K562 (cell line): ENCODE measurements around the gene TRIO. TPM values are rescaled to one million over a fixed set of nuclear protein-coding genes. Genes with fewer than 3 reads are reported as not detected.

Source experiments
- ATAC-seq: fragments of 200-7000 bp; cut with Tn5 transposase; 3 replicates; pipeline ENCODE4 v1.9.1; 2020; ENCODE audit warnings: moderate library complexity
- BruUV-seq: library from RNA; stranded (reverse); fragments of 400-500 nt; replicated peaks from 2 replicates; lab custom pipeline; 2021; lab: Mats Ljungman, UMichigan
- CTCF ChIA-PET: fragments of 300-600 bp; formaldehyde crosslinking; extraction: SDS; loops from one replicate; lab custom pipeline; 2021; ENCODE audit warnings: low intra/inter-chr PET ratio; lab: Yijun Ruan, JAX
- POLR2A ChIA-PET: fragments of 300-600, 350-650 bp; sonication (Branson Sonifier 250); formaldehyde crosslinking; extraction: SDS; loops from one replicate; lab custom pipeline; 2021; ENCODE audit warnings: antibody characterized with exemption, inconsistent platforms; lab: Yijun Ruan, JAX
- DNase-seq, 4 experiments: peaks; one replicate each; pipeline versions ENCODE4 v3.0.0 to v3.0.0-alpha.2; 2011 to 2018; ENCODE audit warnings: low spot score in 3 of 4, mixed read lengths in 3 of 4; ENCODE audit errors: extremely low read depth in 1 of 4
- FAIRE-seq: peaks from 2 replicates; lab custom pipeline; 2011; peaks lifted over from hg19 to GRCh38; lab: Jason Lieb, UNC
- H2AFZ ChIP-seq: 2 replicates; pipeline ENCODE4 v1.6.0; 2011; ENCODE audit warnings: low read depth, low read length, control low read depth, inconsistent platforms
- H3K27ac ChIP-seq: fragments of 200-600 bp; 3 replicates; pipeline ENCODE4 v1.8.0; 2011; ENCODE audit warnings: low read depth, mild to moderate bottlenecking, control low read depth, inconsistent platforms, low read length, moderate library complexity, mixed read lengths; ENCODE audit errors: extremely low read depth
- H3K27me3 ChIP-seq, 2 experiments: fragments of 300-600 bp in 1 of 2; 2 replicates in 1 of 2; 3 replicates in 1 of 2; pipeline versions ENCODE4 v1.6.0 to v1.8.0; 2011; ENCODE audit warnings: inconsistent platforms in 2 of 2, low read length in 2 of 2, mild to moderate bottlenecking in 1 of 2, mixed read lengths in 1 of 2, moderate library complexity in 1 of 2; ENCODE audit not compliant: control insufficient read depth in 2 of 2, insufficient read depth in 2 of 2
- H3K36me3 ChIP-seq: fragments of 300-600 bp; 3 replicates; pipeline ENCODE4 v1.8.0; 2011; ENCODE audit warnings: mild to moderate bottlenecking, low read length, inconsistent platforms; ENCODE audit not compliant: control insufficient read depth, insufficient read depth
- H3K4me1 ChIP-seq, 2 experiments: fragments of 200-600 bp in 1 of 2; replicated peaks in 1 of 2; 2 replicates in 1 of 2; 3 replicates in 1 of 2; pipeline versions ENCODE4 v1.5.1 to v1.8.0; 2011; ENCODE audit warnings: inconsistent platforms in 2 of 2, low read length in 2 of 2, mild to moderate bottlenecking in 1 of 2, mixed read lengths in 1 of 2, moderate library complexity in 1 of 2; ENCODE audit not compliant: control insufficient read depth in 2 of 2, insufficient read depth in 2 of 2
- H3K4me2 ChIP-seq: 2 replicates; pipeline ENCODE4 v1.6.1; 2011; ENCODE audit warnings: low read length, control low read depth, inconsistent platforms, mixed read lengths; ENCODE audit not compliant: insufficient read depth
- H3K4me3 ChIP-seq: fragments of 200-600 bp; sonication (generic), shearing (Covaris generic); 2 replicates; pipeline ENCODE4 v1.5.1; 2016; ENCODE audit warnings: control low read depth, inconsistent platforms
- H3K79me2 ChIP-seq: fragments of 200-600 bp; 3 replicates; pipeline ENCODE4 v1.8.0; 2011; ENCODE audit warnings: low read length, inconsistent platforms; ENCODE audit not compliant: control insufficient read depth, insufficient read depth
- H3K9ac ChIP-seq, 2 experiments: 2 replicates each; pipeline versions ENCODE4 v1.6.0 to v1.6.1; 2011; ENCODE audit warnings: low read depth in 2 of 2, low read length in 2 of 2, control low read depth in 1 of 2, inconsistent platforms in 1 of 2, mild to moderate bottlenecking in 1 of 2, mixed read lengths in 1 of 2; ENCODE audit not compliant: insufficient read depth in 1 of 2
- H3K9me1 ChIP-seq: one replicate; pipeline ENCODE4 v1.6.0; 2011; ENCODE audit warnings: inconsistent platforms, mild to moderate bottlenecking, low read length, moderate library complexity; ENCODE audit not compliant: control insufficient read depth, insufficient read depth
- H3K9me3 ChIP-seq: replicated peaks from 2 replicates; pipeline ENCODE4 v1.5.1; 2011; ENCODE audit warnings: low read depth, low read length, inconsistent platforms; ENCODE audit not compliant: control insufficient read depth, insufficient read depth
- H4K20me1 ChIP-seq: replicated peaks from 2 replicates; pipeline ENCODE4 v1.6.1; 2011; ENCODE audit warnings: low read length, inconsistent platforms, mixed read lengths; ENCODE audit not compliant: control insufficient read depth, insufficient read depth
- BCL6 ChIP-seq: fragments of 250-450 bp; sonication (Bioruptor Pico); IDR thresholded peaks from 2 replicates; pipeline ENCODE4 v1.4.0; 2020
- FOXK2 ChIP-seq, 2 experiments: fragments of 450-650 bp; IDR thresholded peaks in 1 of 2; conservative IDR thresholded peaks in 1 of 2; 2 replicates each; pipeline ENCODE4 v1.6.1; 2016; ENCODE audit warnings: low read depth in 2 of 2, mild to moderate bottlenecking in 1 of 2
- ILF3 ChIP-seq: fragments of 450-650 bp; IDR thresholded peaks from 2 replicates; pipeline ENCODE4 v1.6.1; 2018; ENCODE audit warnings: antibody characterized with exemption, mild to moderate bottlenecking, moderate library complexity, borderline replicate concordance
- MIER1 ChIP-seq: fragments of 450-650 bp; IDR thresholded peaks from 2 replicates; pipeline ENCODE4 v1.6.1; 2016; ENCODE audit warnings: antibody characterized with exemption, mild to moderate bottlenecking, low read depth
- NFATC3 ChIP-seq: fragments of 450-650 bp; IDR thresholded peaks from 2 replicates; pipeline ENCODE4 v1.6.1; 2017; ENCODE audit warnings: mild to moderate bottlenecking
- NR2F6 ChIP-seq: fragments of 450-650 bp; formaldehyde crosslinking; IDR thresholded peaks from 2 replicates; pipeline ENCODE4 v1.4.0; 2020; ENCODE audit warnings: mild to moderate bottlenecking
- POLR2G ChIP-seq: fragments of 200-400 bp; formaldehyde crosslinking; IDR thresholded peaks from 2 replicates; pipeline ENCODE4 v1.6.1; 2017; ENCODE audit warnings: low read depth, mild to moderate bottlenecking, antibody characterized with exemption, low read length, moderate library complexity
- SETDB1 ChIP-seq: IDR thresholded peaks from one replicate; pipeline ENCODE4 v1.6.1; 2012; ENCODE audit warnings: low read length, control low read depth, inconsistent platforms
- STAT6 ChIP-seq: sonication (generic); formaldehyde crosslinking; IDR thresholded peaks from 2 replicates; pipeline ENCODE4 v1.8.1; 2023; ENCODE audit warnings: mild to moderate bottlenecking, missing genetic modification reagents
- ZBTB43 ChIP-seq: sonication (generic); formaldehyde crosslinking; IDR thresholded peaks from 2 replicates; pipeline ENCODE4 v1.8.0; 2023; ENCODE audit warnings: mild to moderate bottlenecking, missing genetic modification reagents
- ZNF239 ChIP-seq: fragments of 250-450 bp; sonication (Bioruptor Pico); IDR thresholded peaks from 2 replicates; pipeline ENCODE4 v1.4.0; 2020; ENCODE audit warnings: mild to moderate bottlenecking
- ZNF695 ChIP-seq: fragments of 450-650 bp; formaldehyde crosslinking; IDR thresholded peaks from 2 replicates; pipeline ENCODE4 v1.4.0; 2020; ENCODE audit warnings: mild to moderate bottlenecking, moderate library complexity
- ZZZ3 ChIP-seq: fragments of 450-650 bp; IDR thresholded peaks from 2 replicates; pipeline ENCODE4 v1.6.1; 2016; ENCODE audit warnings: antibody characterized with exemption, mild to moderate bottlenecking, moderate library complexity
- whole genome bisulfite sequencing: fragments of 100-300 bp; shearing (Covaris generic); methylation state at CpG from one replicate; pipeline ENCODE4 v1.1.6; 2016; ENCODE audit warnings: low coverage, mixed read lengths; ENCODE audit not compliant: insufficient coverage; ENCODE audit errors: missing lambda C conversion rate; 5-methylcytosine and 5-hydroxymethylcytosine counted together
- in situ Hi-C: fragments of 300-500 bp; cut with MboI; formaldehyde crosslinking; loops from 4 replicates; pipeline ENCODE4 v1.15.0; 2018; ENCODE audit warnings: inconsistent platforms, mixed read lengths
- intact Hi-C: fragments of 100-400 bp; cut with micrococcal nuclease; formaldehyde crosslinking; loops from 2 replicates; pipeline ENCODE4 v1.14.2; 2022
- polyA plus RNA-seq, 8 experiments: library from polyadenylated mRNA; depleted of rRNA in 4 of 8; stranded (reverse) in 5 of 8; unstranded in 3 of 8; fragments of >200 nt; fragmentation: Nextera tagmentation in 2 of 8; fragmentation: Illumina TruSeq in 1 of 8; extraction: Ambion mirVana in 2 of 8; extraction: Trizol in 1 of 8; gene quantifications; 2 replicates each; pipeline versions ENCODE4 v1.2.1 to v1.2.3, GENCODE V29; 2011 to 2014; ENCODE audit warnings: inconsistent platforms in 1 of 8, missing spikeins in 1 of 8
- total RNA-seq, 7 experiments: library from RNA; depleted of rRNA in 6 of 7; stranded (reverse); fragments of >200 nt in 6 of 7; fragmentation: Illumina TruSeq in 2 of 7; extraction: Trizol in 2 of 7; gene quantifications; 2 replicates each; pipeline versions ENCODE4 v1.2.1 to v1.2.3, GENCODE V29; 2011 to 2021; ENCODE audit warnings: low replicate concordance in 1 of 7
- TF ChIP-seq, protein P1 (sequence below), 2 experiments: fragments of 200-800 bp in 1 of 2; sonication (Bioruptor generic) in 1 of 2; sonication (generic) in 1 of 2; formaldehyde crosslinking in 1 of 2; IDR thresholded peaks in 1 of 2; conservative IDR thresholded peaks in 1 of 2; 2 replicates each; pipeline versions ENCODE4 v1.5.0 to v1.6.1; 2016 to 2020; ENCODE audit warnings: missing compliant biosample characterization in 1 of 2, missing genetic modification characterization in 1 of 2, missing genetic modification reagents in 1 of 2
- TF ChIP-seq, protein P2 (sequence below), 3 experiments: fragments of 200-800 bp in 1 of 3; sonication (Bioruptor generic) in 1 of 3; sonication (generic) in 1 of 3; formaldehyde crosslinking in 1 of 3; IDR thresholded peaks; 2 replicates each; pipeline versions ENCODE4 v1.6.1 to v1.8.0; 2016 to 2022; ENCODE audit warnings: mild to moderate bottlenecking in 2 of 3, missing compliant biosample characterization in 2 of 3, missing genetic modification characterization in 2 of 3, missing genetic modification reagents in 1 of 3

TRIO gene
- total and polyA plus RNA-seq, 9 of the 15 experiments (the other 6 are each of a cell fraction or from before 2014, with no cell fraction given) = 0.24 to 5.0 (median 1.1) TPM

DNA sequence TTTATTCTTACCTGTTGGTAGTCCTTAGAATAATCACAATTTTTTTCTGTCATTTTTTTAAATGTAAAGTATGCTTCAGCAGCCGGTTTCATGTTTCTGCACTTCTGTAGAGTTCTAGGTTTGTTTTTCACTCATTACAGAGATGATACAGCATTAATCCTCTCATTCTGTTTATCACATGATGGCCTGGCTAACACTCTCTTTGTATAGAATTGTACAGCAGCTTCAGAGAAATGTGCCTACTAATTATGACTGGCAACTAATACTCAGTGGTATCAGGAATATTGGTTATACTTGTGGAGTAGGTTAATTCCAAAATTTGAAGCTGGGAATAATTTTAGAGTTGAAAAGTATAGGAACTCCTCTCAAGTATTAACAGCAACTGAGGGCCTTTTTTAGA, 245.6 kb downstream of the TRIO start:
- FAIRE-seq (no peak), DNase-seq (no peak), ATAC-seq (no peak)
- intact Hi-C loops (no loop called here), in situ Hi-C loops (no loop called here)
- Histone ChIP-seq H3K9me1 (no peaks in the 10 kb centered on the region), H3K36me3 (no peaks in the 10 kb centered on the region), H3K79me2 (no peaks in the 10 kb centered on the region), H3K27me3 (peaks cover 7 to 27% of the 10 kb centered on the region in 2 experiments; a peak in 3 of 5 replicates), H2AFZ (no peak overlapping the region), H4K20me1 (no peaks in the 10 kb centered on the region), H3K9me3 (no peaks in the 10 kb centered on the region), H3K4me1 (no peaks in the 10 kb centered on the region), H3K9ac (no peak overlapping the region), H3K4me2 (no peak overlapping the region), H3K27ac (no peak overlapping the region), H3K4me3 (no peak overlapping the region)
- WGBS = 6% methylated on average over 1 of the region's 1 CpG
- POLR2A ChIA-PET = no interaction called here
- CTCF ChIA-PET = no interaction called here
- no TSS peak for BruUV-seq
- TF ChIP-seq STAT6 = no peak
- no peak for TF ChIP-seq POLR2G
- TF ChIP-seq, protein P1, sequence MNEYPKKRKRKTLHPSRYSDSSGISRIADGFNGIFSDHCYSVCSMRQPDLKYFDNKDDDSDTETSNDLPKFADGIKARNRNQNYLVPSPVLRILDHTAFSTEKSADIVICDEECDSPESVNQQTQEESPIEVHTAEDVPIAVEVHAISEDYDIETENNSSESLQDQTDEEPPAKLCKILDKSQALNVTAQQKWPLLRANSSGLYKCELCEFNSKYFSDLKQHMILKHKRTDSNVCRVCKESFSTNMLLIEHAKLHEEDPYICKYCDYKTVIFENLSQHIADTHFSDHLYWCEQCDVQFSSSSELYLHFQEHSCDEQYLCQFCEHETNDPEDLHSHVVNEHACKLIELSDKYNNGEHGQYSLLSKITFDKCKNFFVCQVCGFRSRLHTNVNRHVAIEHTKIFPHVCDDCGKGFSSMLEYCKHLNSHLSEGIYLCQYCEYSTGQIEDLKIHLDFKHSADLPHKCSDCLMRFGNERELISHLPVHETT (CRISPR knock-in tag; conservative IDR thresholded peaks at IDR 0.05 in 1 of 2, IDR thresholded peaks at IDR 0.05 in 1 of 2) = no peak
- no peak for TF ChIP-seq ZNF695 (CRISPR knock-in tag)
- no peak for TF ChIP-seq BCL6
- TF ChIP-seq ZNF239 (CRISPR knock-in tag) = no peak
- TF ChIP-seq, protein P2, sequence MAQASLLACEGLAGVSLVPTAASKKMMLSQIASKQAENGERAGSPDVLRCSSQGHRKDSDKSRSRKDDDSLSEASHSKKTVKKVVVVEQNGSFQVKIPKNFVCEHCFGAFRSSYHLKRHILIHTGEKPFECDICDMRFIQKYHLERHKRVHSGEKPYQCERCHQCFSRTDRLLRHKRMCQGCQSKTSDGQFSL (CRISPR knock-in tag; IDR thresholded peaks at IDR 0.05) = no peak
- TF ChIP-seq, protein P2 (tag; IDR thresholded peaks at IDR 0.05) = no peak
- no peak for TF ChIP-seq ILF3
- TF ChIP-seq ZZZ3 = no peak
- no peak for TF ChIP-seq SETDB1
- TF ChIP-seq NFATC3 = no peak
- no peak for TF ChIP-seq ZBTB43 (CRISPR knock-in tag)
- TF ChIP-seq FOXK2 (conservative IDR thresholded peaks at IDR 0.05 in 1 of 2, IDR thresholded peaks at IDR 0.05 in 1 of 2; ENCODE audit: low read depth in 2 of 2) = no peak
- TF ChIP-seq NR2F6 (CRISPR knock-in tag) = no peak
- TF ChIP-seq MIER1 = no peak
